ENCODE measurements around the gene SERPIND1.

Gene SERPIND1

GRCh38 chr22:20760084-20760483, 13.8 kb upstream of the SERPIND1 start:
- no peak overlapping the region for H2BK5ac ChIP-seq (ENCODE audit: low read depth, low read length, poor library complexity, severe bottlenecking)
- no peaks in the 10 kb centered on the region for H3K27me3 ChIP-seq (ENCODE audit: control insufficient read depth in 1 of 2, insufficient read depth in 1 of 2, low read length in 2 of 2)
- no peak overlapping the region for H3K27ac ChIP-seq (ENCODE audit: low read length, poor library complexity, severe bottlenecking)
- no peaks in the 10 kb centered on the region for H3K79me1 ChIP-seq (replicated peaks; ENCODE audit: low read length, poor library complexity, severe bottlenecking)
- no peak overlapping the region for H2AK5ac ChIP-seq (ENCODE audit: low read length, severe bottlenecking)
- no peak overlapping the region for H3K14ac ChIP-seq (ENCODE audit: low read length in 2 of 2)
- H3K4me1 ChIP-seq (ENCODE audit: control insufficient read depth, insufficient read depth, low read depth, low read length) = no peaks in the 10 kb centered on the region
- H3K4me2 ChIP-seq (ENCODE audit: low read length, poor library complexity, severe bottlenecking) = no peak overlapping the region
- no peak overlapping the region for H2BK15ac ChIP-seq (ENCODE audit: low read depth, poor library complexity, severe bottlenecking)
- H3K9me3 ChIP-seq (ENCODE audit: control insufficient read depth, low read length) = no peaks in the 10 kb centered on the region
- H3K23ac ChIP-seq (ENCODE audit: low read length in 2 of 2) = no peak overlapping the region
- peaks cover 29 to 66% of the 10 kb centered on the region in 2 experiments for H3K36me3 ChIP-seq (ENCODE audit: control insufficient read depth in 1 of 2, insufficient read depth in 2 of 2, low read depth in 1 of 2, low read length in 2 of 2)
- no peak overlapping the region for H2BK12ac ChIP-seq (ENCODE audit: low read length in 2 of 2)
- no peak overlapping the region for H3K18ac ChIP-seq (ENCODE audit: low read depth in 1 of 2, low read length in 2 of 2)
- WGBS = 100% methylated on average over 1 of the region's 2 CpGs
- no peak overlapping the region for H2BK120ac ChIP-seq (ENCODE audit: low read depth, low read length)
- no peak overlapping the region for H3K9ac ChIP-seq (ENCODE audit: low read length)
- H3K4me3 ChIP-seq (ENCODE audit: insufficient read depth in 1 of 2, low read depth in 1 of 2, low read length in 2 of 2) = no peak overlapping the region
- H2AFZ ChIP-seq (ENCODE audit: low read depth, low read length) = no peak overlapping the region
- no peak overlapping the region for H3K4ac ChIP-seq (ENCODE audit: low read depth in 1 of 2, low read length in 2 of 2)
- DNase-seq = no peak
- H4K8ac ChIP-seq (ENCODE audit: low read length) = no peak overlapping the region
- H4K91ac ChIP-seq (ENCODE audit: low read length) = no peak overlapping the region

GRCh38 chr22:20761536-20761935, 12.4 kb upstream of the SERPIND1 start:
- no peak overlapping the region for H3K9ac ChIP-seq (ENCODE audit: low read length)
- WGBS = 77% methylated on average over 2 of the region's 2 CpGs
- no peaks in the 10 kb centered on the region for H3K9me3 ChIP-seq (ENCODE audit: control insufficient read depth, low read length)
- H3K14ac ChIP-seq (ENCODE audit: low read length in 2 of 2) = no peak overlapping the region
- no peak overlapping the region for H2AK5ac ChIP-seq (ENCODE audit: low read length, severe bottlenecking)
- no peak overlapping the region for H2BK12ac ChIP-seq (ENCODE audit: low read length in 2 of 2)
- no peaks in the 10 kb centered on the region for H3K79me1 ChIP-seq (replicated peaks; ENCODE audit: low read length, poor library complexity, severe bottlenecking)
- no peaks in the 10 kb centered on the region for H3K27me3 ChIP-seq (ENCODE audit: control insufficient read depth in 1 of 2, insufficient read depth in 1 of 2, low read length in 2 of 2)
- DNase-seq = no peak
- no peaks in the 10 kb centered on the region for H3K4me1 ChIP-seq (ENCODE audit: control insufficient read depth, insufficient read depth, low read depth, low read length)
- no peak overlapping the region for H3K27ac ChIP-seq (ENCODE audit: low read length, poor library complexity, severe bottlenecking)
- H2BK15ac ChIP-seq (ENCODE audit: low read depth, poor library complexity, severe bottlenecking) = no peak overlapping the region
- no peak overlapping the region for H3K18ac ChIP-seq (ENCODE audit: low read depth in 1 of 2, low read length in 2 of 2)
- H2BK5ac ChIP-seq (ENCODE audit: low read depth, low read length, poor library complexity, severe bottlenecking) = no peak overlapping the region
- H3K4ac ChIP-seq (ENCODE audit: low read depth in 1 of 2, low read length in 2 of 2) = no peak overlapping the region
- H3K4me2 ChIP-seq (ENCODE audit: low read length, poor library complexity, severe bottlenecking) = no peak overlapping the region
- no peak overlapping the region for H2BK120ac ChIP-seq (ENCODE audit: low read depth, low read length)
- H4K8ac ChIP-seq (ENCODE audit: low read length) = no peak overlapping the region
- H3K23ac ChIP-seq (ENCODE audit: low read length in 2 of 2) = no peak overlapping the region
- no peak overlapping the region for H3K4me3 ChIP-seq (ENCODE audit: insufficient read depth in 1 of 2, low read depth in 1 of 2, low read length in 2 of 2)
- peaks cover 37 to 73% of the 10 kb centered on the region in 2 experiments for H3K36me3 ChIP-seq (ENCODE audit: control insufficient read depth in 1 of 2, insufficient read depth in 2 of 2, low read depth in 1 of 2, low read length in 2 of 2)
- no peak overlapping the region for H4K91ac ChIP-seq (ENCODE audit: low read length)
- no peak overlapping the region for H2AFZ ChIP-seq (ENCODE audit: low read depth, low read length)

- Histone ChIP-seq H3K4me1 (ENCODE audit: control insufficient read depth, insufficient read depth, low read depth, low read length) (no peaks in the 10 kb centered on the region), H3K4me3 (ENCODE audit: insufficient read depth in 1 of 2, low read depth in 1 of 2, low read length in 2 of 2) (no peak overlapping the region), H3K14ac (ENCODE audit: low read length in 2 of 2) (no peak overlapping the region), H2BK5ac (ENCODE audit: low read depth, low read length, poor library complexity, severe bottlenecking) (no peak overlapping the region), H2BK15ac (ENCODE audit: low read depth, poor library complexity, severe bottlenecking) (no peak overlapping the region), H3K4ac (ENCODE audit: low read depth in 1 of 2, low read length in 2 of 2) (no peak overlapping the region), H2BK12ac (ENCODE audit: low read length in 2 of 2) (no peak overlapping the region), H3K9ac (ENCODE audit: low read length) (no peak overlapping the region), H3K18ac (ENCODE audit: low read depth in 1 of 2, low read length in 2 of 2) (no peak overlapping the region), H3K4me2 (ENCODE audit: low read length, poor library complexity, severe bottlenecking) (no peak overlapping the region), H3K9me3 (ENCODE audit: control insufficient read depth, low read length) (no peaks in the 10 kb centered on the region), H3K27ac (ENCODE audit: low read length, poor library complexity, severe bottlenecking) (no peak overlapping the region), H3K27me3 (ENCODE audit: control insufficient read depth in 1 of 2, insufficient read depth in 1 of 2, low read length in 2 of 2) (no peaks in the 10 kb centered on the region), H2BK120ac (ENCODE audit: low read depth, low read length) (no peak overlapping the region), H3K36me3 (ENCODE audit: control insufficient read depth in 1 of 2, insufficient read depth in 2 of 2, low read depth in 1 of 2, low read length in 2 of 2) (peaks cover 39 to 67% of the 10 kb centered on the region in 2 experiments), H2AK5ac (ENCODE audit: low read length, severe bottlenecking) (no peak overlapping the region), H3K23ac (ENCODE audit: low read length in 2 of 2) (no peak overlapping the region), H3K79me1 (replicated peaks; ENCODE audit: low read length, poor library complexity, severe bottlenecking) (no peaks in the 10 kb centered on the region), H4K91ac (ENCODE audit: low read length) (no peak overlapping the region), H2AFZ (ENCODE audit: low read depth, low read length) (no peak overlapping the region), H4K8ac (ENCODE audit: low read length) (no peak overlapping the region)
- no peak for DNase-seq
- whole genome bisulfite sequencing = 98% methylated on average over 7 of the region's 7 CpGs
These were observed 11.6 kb upstream of the SERPIND1 start for GRCh38 chr22:20762233-20762796.

- DNase-seq = no peak
- Histone ChIP-seq H3K4me1 (ENCODE audit: control insufficient read depth, insufficient read depth, low read depth, low read length) (no peaks in the 10 kb centered on the region), H3K4me3 (ENCODE audit: insufficient read depth in 1 of 2, low read depth in 1 of 2, low read length in 2 of 2) (no peak overlapping the region), H2BK12ac (ENCODE audit: low read length in 2 of 2) (no peak overlapping the region), H3K9me3 (ENCODE audit: control insufficient read depth, low read length) (no peaks in the 10 kb centered on the region), H3K4me2 (ENCODE audit: low read length, poor library complexity, severe bottlenecking) (no peak overlapping the region), H2AFZ (ENCODE audit: low read depth, low read length) (no peak overlapping the region), H3K27ac (ENCODE audit: low read length, poor library complexity, severe bottlenecking) (no peak overlapping the region), H3K14ac (ENCODE audit: low read length in 2 of 2) (no peak overlapping the region), H3K27me3 (ENCODE audit: control insufficient read depth in 1 of 2, insufficient read depth in 1 of 2, low read length in 2 of 2) (no peaks in the 10 kb centered on the region), H3K4ac (ENCODE audit: low read depth in 1 of 2, low read length in 2 of 2) (no peak overlapping the region), H3K18ac (ENCODE audit: low read depth in 1 of 2, low read length in 2 of 2) (no peak overlapping the region), H3K23ac (ENCODE audit: low read length in 2 of 2) (no peak overlapping the region), H2BK120ac (ENCODE audit: low read depth, low read length) (no peak overlapping the region), H3K36me3 (ENCODE audit: control insufficient read depth in 1 of 2, insufficient read depth in 2 of 2, low read depth in 1 of 2, low read length in 2 of 2) (peaks cover 39 to 62% of the 10 kb centered on the region in 2 experiments), H2BK5ac (ENCODE audit: low read depth, low read length, poor library complexity, severe bottlenecking) (no peak overlapping the region), H3K9ac (ENCODE audit: low read length) (no peak overlapping the region), H2BK15ac (ENCODE audit: low read depth, poor library complexity, severe bottlenecking) (no peak overlapping the region), H4K8ac (ENCODE audit: low read length) (no peak overlapping the region), H2AK5ac (ENCODE audit: low read length, severe bottlenecking) (no peak overlapping the region), H3K79me1 (replicated peaks; ENCODE audit: low read length, poor library complexity, severe bottlenecking) (no peaks in the 10 kb centered on the region), H4K91ac (ENCODE audit: low read length) (peak overlapping the region; percentile 20)
- WGBS = 86% methylated on average over 13 of the region's 13 CpGs
These were observed 10.1 kb upstream of the SERPIND1 start for GRCh38 chr22:20763630-20764470.

All from mesenchymal stem cell (in vitro differentiated cells and primary cell).